MM.1S (cell line): Measurements from ENCODE around the gene FIG4.

Experiments used
- CTCF ChIP-seq: fragments of 300-600 bp; sonication (generic); IDR thresholded peaks from 2 replicates; pipeline ENCODE4 v1.5.1; 2016; ENCODE audit warnings: antibody characterized with exemption, low read length, mixed read lengths
- EZH2phosphoT487 ChIP-seq: fragments of 300-600 bp; sonication (generic); IDR thresholded peaks from 2 replicates; pipeline ENCODE4 v1.6.1; 2018; ENCODE audit warnings: antibody characterized with exemption, low read length

DNA sequence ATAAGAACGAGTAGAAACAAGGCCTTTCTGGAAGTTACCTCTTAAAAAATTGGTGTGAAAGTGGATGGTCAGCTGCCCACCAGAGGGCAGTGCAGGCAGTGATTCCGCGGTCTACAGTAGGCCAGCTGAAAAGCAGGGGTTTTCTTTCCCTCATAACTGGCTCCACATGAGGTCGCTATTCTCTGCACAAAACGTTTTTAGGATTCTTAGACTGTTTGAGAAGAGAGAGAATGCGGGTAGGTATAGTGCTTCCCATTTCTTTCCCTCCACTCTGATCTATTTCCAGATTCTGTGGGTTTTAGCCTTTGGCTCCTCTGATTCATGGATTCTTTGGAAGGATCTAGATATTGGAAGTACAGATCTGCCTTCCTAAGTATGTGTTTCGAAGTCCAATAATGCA, 14.2 kb downstream of the FIG4 start:
- TF ChIP-seq CTCF (peak; percentile 97), EZH2phosphoT487 (no peak)
